ENCODE measurements around the gene PLCB2.

Gene PLCB2

GRCh38 chr15:40322531-40323238 lies 14.9 kb upstream of the PLCB2 start (continued):
- TF ChIP-seq, protein P1, sequence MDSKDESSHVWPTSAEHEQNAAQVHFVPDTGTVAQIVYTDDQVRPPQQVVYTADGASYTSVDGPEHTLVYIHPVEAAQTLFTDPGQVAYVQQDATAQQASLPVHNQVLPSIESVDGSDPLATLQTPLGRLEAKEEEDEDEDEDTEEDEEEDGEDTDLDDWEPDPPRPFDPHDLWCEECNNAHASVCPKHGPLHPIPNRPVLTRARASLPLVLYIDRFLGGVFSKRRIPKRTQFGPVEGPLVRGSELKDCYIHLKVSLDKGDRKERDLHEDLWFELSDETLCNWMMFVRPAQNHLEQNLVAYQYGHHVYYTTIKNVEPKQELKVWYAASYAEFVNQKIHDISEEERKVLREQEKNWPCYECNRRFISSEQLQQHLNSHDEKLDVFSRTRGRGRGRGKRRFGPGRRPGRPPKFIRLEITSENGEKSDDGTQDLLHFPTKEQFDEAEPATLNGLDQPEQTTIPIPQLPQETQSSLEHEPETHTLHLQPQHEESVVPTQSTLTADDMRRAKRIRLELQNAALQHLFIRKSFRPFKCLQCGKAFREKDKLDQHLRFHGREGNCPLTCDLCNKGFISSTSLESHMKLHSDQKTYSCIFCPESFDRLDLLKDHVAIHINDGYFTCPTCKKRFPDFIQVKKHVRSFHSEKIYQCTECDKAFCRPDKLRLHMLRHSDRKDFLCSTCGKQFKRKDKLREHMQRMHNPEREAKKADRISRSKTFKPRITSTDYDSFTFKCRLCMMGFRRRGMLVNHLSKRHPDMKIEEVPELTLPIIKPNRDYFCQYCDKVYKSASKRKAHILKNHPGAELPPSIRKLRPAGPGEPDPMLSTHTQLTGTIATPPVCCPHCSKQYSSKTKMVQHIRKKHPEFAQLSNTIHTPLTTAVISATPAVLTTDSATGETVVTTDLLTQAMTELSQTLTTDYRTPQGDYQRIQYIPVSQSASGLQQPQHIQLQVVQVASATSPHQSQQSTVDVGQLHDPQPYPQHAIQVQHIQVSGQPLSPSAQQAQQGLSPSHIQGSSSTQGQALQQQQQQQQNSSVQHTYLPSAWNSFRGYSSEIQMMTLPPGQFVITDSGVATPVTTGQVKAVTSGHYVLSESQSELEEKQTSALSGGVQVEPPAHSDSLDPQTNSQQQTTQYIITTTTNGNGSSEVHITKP (tag by site-specific recombination; IDR thresholded peaks at IDR 0.05), result peak; percentile 87; the same call in 1 of the 2 replicates
- peak; percentile 96 for TF ChIP-seq PRDM1 (tag by site-specific recombination; IDR thresholded peaks at IDR 0.05)
- TF ChIP-seq SP7 (tag by site-specific recombination; IDR thresholded peaks at IDR 0.05), result peak; percentile 76
- TF ChIP-seq ZBTB48 (tag by site-specific recombination; IDR thresholded peaks at IDR 0.05), result peak; percentile 92
- TF ChIP-seq ZNF366 (tag by site-specific recombination; conservative IDR thresholded peaks at IDR 0.05), result peak; percentile 32; the same call in 1 of the 2 replicates
- peak; percentile 72; the same call in 1 of the 2 replicates for TF ChIP-seq MZF1 (tag by site-specific recombination; IDR thresholded peaks at IDR 0.05; ENCODE audit: borderline replicate concordance)
- TF ChIP-seq GLIS1 (tag by site-specific recombination; IDR thresholded peaks at IDR 0.05), result peak; percentile 96
- TF ChIP-seq ZNF146 (tag by site-specific recombination; IDR thresholded peaks at IDR 0.05), result no peak
- no peak for TF ChIP-seq ZBTB44 (tag by site-specific recombination; IDR thresholded peaks at IDR 0.05)
- peak; percentile 31; the same call in 1 of the 2 replicates for TF ChIP-seq GLIS2 (tag by site-specific recombination; IDR thresholded peaks at IDR 0.05)
- TF ChIP-seq ZNF10 (tag by site-specific recombination; IDR thresholded peaks at IDR 0.05), result no peak
- no peak for TF ChIP-seq ZNF654 (tag by site-specific recombination; IDR thresholded peaks at IDR 0.05; ENCODE audit: low read depth)
- TF ChIP-seq, protein P2, sequence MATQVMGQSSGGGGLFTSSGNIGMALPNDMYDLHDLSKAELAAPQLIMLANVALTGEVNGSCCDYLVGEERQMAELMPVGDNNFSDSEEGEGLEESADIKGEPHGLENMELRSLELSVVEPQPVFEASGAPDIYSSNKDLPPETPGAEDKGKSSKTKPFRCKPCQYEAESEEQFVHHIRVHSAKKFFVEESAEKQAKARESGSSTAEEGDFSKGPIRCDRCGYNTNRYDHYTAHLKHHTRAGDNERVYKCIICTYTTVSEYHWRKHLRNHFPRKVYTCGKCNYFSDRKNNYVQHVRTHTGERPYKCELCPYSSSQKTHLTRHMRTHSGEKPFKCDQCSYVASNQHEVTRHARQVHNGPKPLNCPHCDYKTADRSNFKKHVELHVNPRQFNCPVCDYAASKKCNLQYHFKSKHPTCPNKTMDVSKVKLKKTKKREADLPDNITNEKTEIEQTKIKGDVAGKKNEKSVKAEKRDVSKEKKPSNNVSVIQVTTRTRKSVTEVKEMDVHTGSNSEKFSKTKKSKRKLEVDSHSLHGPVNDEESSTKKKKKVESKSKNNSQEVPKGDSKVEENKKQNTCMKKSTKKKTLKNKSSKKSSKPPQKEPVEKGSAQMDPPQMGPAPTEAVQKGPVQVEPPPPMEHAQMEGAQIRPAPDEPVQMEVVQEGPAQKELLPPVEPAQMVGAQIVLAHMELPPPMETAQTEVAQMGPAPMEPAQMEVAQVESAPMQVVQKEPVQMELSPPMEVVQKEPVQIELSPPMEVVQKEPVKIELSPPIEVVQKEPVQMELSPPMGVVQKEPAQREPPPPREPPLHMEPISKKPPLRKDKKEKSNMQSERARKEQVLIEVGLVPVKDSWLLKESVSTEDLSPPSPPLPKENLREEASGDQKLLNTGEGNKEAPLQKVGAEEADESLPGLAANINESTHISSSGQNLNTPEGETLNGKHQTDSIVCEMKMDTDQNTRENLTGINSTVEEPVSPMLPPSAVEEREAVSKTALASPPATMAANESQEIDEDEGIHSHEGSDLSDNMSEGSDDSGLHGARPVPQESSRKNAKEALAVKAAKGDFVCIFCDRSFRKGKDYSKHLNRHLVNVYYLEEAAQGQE (tag by site-specific recombination; IDR thresholded peaks at IDR 0.05), result no peak
- peak; percentile 86 for TF ChIP-seq SP2 (tag by site-specific recombination; IDR thresholded peaks at IDR 0.05)
- no peak for TF ChIP-seq KLF10 (tag by site-specific recombination; IDR thresholded peaks at IDR 0.05)
- TF ChIP-seq, protein P3, sequence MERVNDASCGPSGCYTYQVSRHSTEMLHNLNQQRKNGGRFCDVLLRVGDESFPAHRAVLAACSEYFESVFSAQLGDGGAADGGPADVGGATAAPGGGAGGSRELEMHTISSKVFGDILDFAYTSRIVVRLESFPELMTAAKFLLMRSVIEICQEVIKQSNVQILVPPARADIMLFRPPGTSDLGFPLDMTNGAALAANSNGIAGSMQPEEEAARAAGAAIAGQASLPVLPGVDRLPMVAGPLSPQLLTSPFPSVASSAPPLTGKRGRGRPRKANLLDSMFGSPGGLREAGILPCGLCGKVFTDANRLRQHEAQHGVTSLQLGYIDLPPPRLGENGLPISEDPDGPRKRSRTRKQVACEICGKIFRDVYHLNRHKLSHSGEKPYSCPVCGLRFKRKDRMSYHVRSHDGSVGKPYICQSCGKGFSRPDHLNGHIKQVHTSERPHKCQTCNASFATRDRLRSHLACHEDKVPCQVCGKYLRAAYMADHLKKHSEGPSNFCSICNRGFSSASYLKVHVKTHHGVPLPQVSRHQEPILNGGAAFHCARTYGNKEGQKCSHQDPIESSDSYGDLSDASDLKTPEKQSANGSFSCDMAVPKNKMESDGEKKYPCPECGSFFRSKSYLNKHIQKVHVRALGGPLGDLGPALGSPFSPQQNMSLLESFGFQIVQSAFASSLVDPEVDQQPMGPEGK (tag by site-specific recombination; IDR thresholded peaks at IDR 0.05), result peak; percentile 71
- peak; percentile 80 for TF ChIP-seq WT1 (tag by site-specific recombination; IDR thresholded peaks at IDR 0.05)
- TF ChIP-seq ZNF544 (tag by site-specific recombination; IDR thresholded peaks at IDR 0.05), result 0 out of 2 replicates have a peak, but pooled peaks have one; percentile 10
- TF ChIP-seq ZNF423 (tag by site-specific recombination; IDR thresholded peaks at IDR 0.05), result peak; percentile 91
